Measurements from ENCODE around the gene MAPKAPK3. TPM values are rescaled to one million over a fixed set of nuclear protein-coding genes. Genes with fewer than 3 reads are reported as not detected.
A peak's percentile ranks its signal among the peaks of the same experiment; 100 is the strongest.
"Not testable (repeated sequence)": the region's sequence is repeated elsewhere in the genome, so short reads cannot be mapped to it uniquely, and the experiment has no call there.

Gene MAPKAPK3
- total and polyA plus RNA-seq, 8 donors: 15.8 to 30.6 (median 23.1) TPM

- no peak for ATAC-seq
- H3K36me3 ChIP-seq: no peaks in the 10 kb centered on the region
- H3K4me3 ChIP-seq: no peak overlapping the region
- FAIRE-seq: no peak
- 46 to 49% methylated on average over 2 of the region's 2 CpGs for WGBS, 2 donors
- peak in 1 of 6 donors; percentile 1 for DNase-seq
- no peaks in the 10 kb centered on the region for H3K27me3 ChIP-seq
- intact Hi-C loops (cut with DNase I): no loop called here
- H3K9me3 ChIP-seq: no peaks in the 10 kb centered on the region
- no peak for TF ChIP-seq CTCF (IDR thresholded peaks at IDR 0.05)
- no peak overlapping the region for H3K27ac ChIP-seq
- H3K4me1 ChIP-seq: no peaks in the 10 kb centered on the region
These were observed 45.5 kb downstream of the MAPKAPK3 start for GRCh38 chr3:50662408-50662807.

DNA sequence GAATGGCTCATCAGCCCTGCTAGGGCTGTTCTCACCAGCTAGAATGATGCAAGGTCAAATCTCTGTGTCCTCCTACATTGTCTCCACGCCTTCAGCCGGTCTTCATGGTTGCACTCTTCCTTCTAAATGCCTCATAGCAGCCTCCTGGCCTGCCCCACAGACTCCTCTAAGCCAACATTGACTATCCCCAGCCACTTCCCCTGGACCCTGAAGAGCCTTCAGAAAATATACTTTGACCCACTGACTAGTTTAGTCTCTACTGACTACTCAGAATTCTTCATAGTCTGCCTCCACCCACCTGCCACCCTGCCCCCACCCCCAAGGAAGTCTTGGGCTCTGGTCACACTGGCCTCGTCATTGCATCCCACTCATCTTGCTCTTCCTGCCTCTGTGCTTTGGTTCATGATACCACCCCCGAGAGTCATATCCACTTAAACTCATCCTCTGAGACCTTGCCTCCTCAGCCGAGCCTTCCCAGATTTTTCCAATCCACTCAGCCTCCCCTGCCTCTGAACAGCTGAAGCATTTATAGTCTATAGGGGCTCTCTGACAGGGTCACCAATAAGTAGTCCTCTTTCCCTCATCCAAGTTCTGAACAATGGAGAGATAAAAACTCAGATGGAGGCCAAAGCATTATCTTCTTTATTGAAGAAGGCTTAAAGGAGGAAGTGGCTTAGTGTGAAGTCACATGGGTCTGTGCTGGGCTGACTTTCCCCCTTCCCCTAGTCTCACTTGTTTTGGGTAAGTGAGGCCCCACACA is 48.3 kb downstream of the MAPKAPK3 start:
- Histone ChIP-seq H3K9me3 (no peaks in the 10 kb centered on the region), H3K4me1 (no peaks in the 10 kb centered on the region), H3K36me3 (no peaks in the 10 kb centered on the region), H3K27me3 (no peaks in the 10 kb centered on the region), H3K4me3 (no peak overlapping the region), H3K27ac (no peak overlapping the region)
- DNase-seq: no peak
- no peak for FAIRE-seq
- no peak for TF ChIP-seq CTCF (IDR thresholded peaks at IDR 0.05)
- peak in 1 of 4 donors; percentile 39 for ATAC-seq
- intact Hi-C loops (cut with DNase I): no loop called here
- WGBS, 2 donors: 75 to 85% methylated on average over 5 of the region's 5 CpGs

DNA sequence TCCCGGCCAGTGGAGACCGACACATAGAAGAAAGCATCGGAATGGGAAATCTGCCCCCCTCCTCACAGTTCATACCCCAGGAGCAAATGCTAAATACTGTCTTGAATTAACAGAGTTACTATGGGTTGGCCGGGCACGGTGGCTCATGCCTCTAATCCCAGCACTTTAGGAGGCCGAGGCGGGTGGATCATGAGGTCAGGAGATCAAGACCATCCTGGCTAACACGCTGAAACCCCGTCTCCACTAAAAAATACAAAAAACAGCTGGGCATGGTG is 48.8 kb downstream of the MAPKAPK3 start:
- H3K9me3 ChIP-seq; H3K36me3 ChIP-seq; H3K27ac ChIP-seq; intact Hi-C loops (cut with DNase I); H3K4me3 ChIP-seq; H3K4me1 ChIP-seq; ATAC-seq; DNase-seq; H3K27me3 ChIP-seq; FAIRE-seq: not testable (repeated sequence)
- WGBS, 2 donors: 79 to 86% methylated on average over 9 of the region's 9 CpGs

DNA sequence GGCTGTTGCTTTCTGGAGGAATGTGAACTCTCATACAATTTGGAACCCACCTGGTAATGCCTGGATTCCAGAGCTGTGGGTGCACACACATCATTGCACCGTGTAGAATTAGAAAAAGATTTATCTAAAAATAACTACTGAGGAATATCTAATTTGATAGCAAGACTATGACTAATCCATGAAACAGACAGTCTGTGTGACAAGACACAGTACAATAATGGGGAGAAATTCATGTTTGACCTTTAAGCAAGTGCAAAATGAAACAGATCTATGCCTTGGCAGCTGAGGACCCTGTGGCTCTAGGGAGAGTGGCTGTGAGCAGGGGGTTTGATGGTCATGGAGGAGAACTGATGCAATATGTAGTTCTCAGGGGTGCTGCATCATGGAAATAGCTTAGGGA is 49.9 kb downstream of the MAPKAPK3 start:
- Histone ChIP-seq H3K4me1 (no peaks in the 10 kb centered on the region), H3K36me3 (no peaks in the 10 kb centered on the region), H3K9me3 (no peaks in the 10 kb centered on the region), H3K27me3 (no peaks in the 10 kb centered on the region), H3K27ac (no peak overlapping the region), H3K4me3 (no peak overlapping the region)
- intact Hi-C loops (cut with DNase I): no loop called here
- TF ChIP-seq CTCF (IDR thresholded peaks at IDR 0.05): no peak
- DNase-seq (no peak), ATAC-seq (no peak), FAIRE-seq (no peak)
- WGBS, 2 donors: 15 to 19% methylated on average over 1 of the region's 1 CpG

DNA sequence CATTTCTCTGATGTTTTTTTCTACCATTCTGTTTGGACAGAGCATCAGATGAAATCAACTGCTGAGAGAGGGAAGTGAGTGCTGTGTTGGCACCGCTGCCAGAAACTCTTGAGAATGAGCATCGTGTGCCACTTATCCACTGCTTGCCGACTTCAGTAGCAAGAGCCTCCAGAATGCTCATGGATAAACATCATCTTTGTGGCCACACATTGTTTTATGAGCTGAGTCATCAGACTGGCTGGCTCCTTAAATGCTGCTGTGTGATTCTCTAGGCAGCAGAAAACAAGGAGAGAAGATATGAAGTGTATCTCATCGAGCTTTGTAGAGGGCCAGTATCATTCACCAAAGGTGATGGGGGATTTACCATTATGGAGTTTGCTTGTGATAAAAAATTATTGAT is 54.4 kb downstream of the MAPKAPK3 start:
- H3K4me3 ChIP-seq: no peak overlapping the region
- intact Hi-C loops (cut with DNase I): no loop called here
- no peaks in the 10 kb centered on the region for H3K9me3 ChIP-seq
- TF ChIP-seq CTCF (IDR thresholded peaks at IDR 0.05): no peak
- no peak for DNase-seq
- H3K36me3 ChIP-seq: no peaks in the 10 kb centered on the region
- H3K4me1 ChIP-seq: no peaks in the 10 kb centered on the region
- FAIRE-seq: no peak
- no peak for ATAC-seq
- H3K27ac ChIP-seq: no peak overlapping the region
- H3K27me3 ChIP-seq: peaks cover 0 to 6% (median 0%) of the 10 kb centered on the region in 4 donors
- 65 to 68% methylated on average over 4 of the region's 4 CpGs for WGBS, 2 donors
